ENCODE measurements around the gene LRRTM4. TPM values are rescaled to one million over a fixed set of nuclear protein-coding genes. Genes with fewer than 3 reads are reported as not detected.
"Not testable (repeated sequence)": the region's sequence is repeated elsewhere in the genome, so short reads cannot be mapped to it uniquely, and the experiment has no call there.

LRRTM4 gene
- total RNA-seq, 4 donors from 2014 or later, result 0.51 TPM; not detected in 3

GRCh38 chr2:77190721-77191346 is 331.3 kb downstream of the LRRTM4 start:
- intact Hi-C loops (cut with DNase I; ENCODE audit: low total_unique reads), result no loop called here
- TF ChIP-seq CTCF (IDR thresholded peaks at IDR 0.05) (no peak), POLR2A (IDR thresholded peaks at IDR 0.05) (no peak)
- 67 to 74% methylated on average over 2 of the region's 2 CpGs for WGBS, 2 donors
- no peak overlapping the region for H3K4me3 ChIP-seq (ENCODE audit: low read depth, poor library complexity, severe bottlenecking)
- no peak for DNase-seq (ENCODE audit: low spot score in 2 of 2)

GRCh38 chr2:77185052-77185451 is 337.1 kb downstream of the LRRTM4 start:
- intact Hi-C loops (cut with DNase I; ENCODE audit: low total_unique reads), result no loop called here
- WGBS, 2 donors, result 76 to 83% methylated on average over 3 of the region's 3 CpGs
- no peak for TF ChIP-seq CTCF (IDR thresholded peaks at IDR 0.05)
- no peak for TF ChIP-seq POLR2A (IDR thresholded peaks at IDR 0.05)
- no peak overlapping the region for H3K4me3 ChIP-seq (ENCODE audit: low read depth, poor library complexity, severe bottlenecking)
- DNase-seq (ENCODE audit: low spot score in 2 of 2), result no peak

- DNase-seq (ENCODE audit: low spot score in 2 of 2), result no peak
- WGBS, 2 donors, result 37 to 48% methylated on average over 5 of the region's 5 CpGs
- TF ChIP-seq CTCF (IDR thresholded peaks at IDR 0.05) (no peak), POLR2A (IDR thresholded peaks at IDR 0.05) (no peak)
- H3K4me3 ChIP-seq (ENCODE audit: low read depth, poor library complexity, severe bottlenecking), result no peak overlapping the region
- intact Hi-C loops (cut with DNase I; ENCODE audit: low total_unique reads), result no loop called here
Measured at GRCh38 chr2:77179297-77179696, 342.9 kb downstream of the LRRTM4 start.

GRCh38 chr2:77175266-77175780 is 346.9 kb downstream of the LRRTM4 start:
- 21 to 25% methylated on average over 4 of the region's 4 CpGs for WGBS, 2 donors
- H3K4me3 ChIP-seq (ENCODE audit: low read depth, poor library complexity, severe bottlenecking); DNase-seq (ENCODE audit: low spot score in 2 of 2); intact Hi-C loops (cut with DNase I; ENCODE audit: low total_unique reads): not testable (repeated sequence)

- intact Hi-C loops (cut with DNase I; ENCODE audit: low total_unique reads), result no loop called here
- no peak overlapping the region for H3K4me3 ChIP-seq (ENCODE audit: low read depth, poor library complexity, severe bottlenecking)
- 68% methylated on average over 2 of the region's 2 CpGs for WGBS, 2 donors
- TF ChIP-seq POLR2A (IDR thresholded peaks at IDR 0.05), result no peak
- no peak for TF ChIP-seq CTCF (IDR thresholded peaks at IDR 0.05)
- no peak for DNase-seq (ENCODE audit: low spot score in 2 of 2)
Measured at GRCh38 chr2:77169426-77169825, 352.8 kb downstream of the LRRTM4 start.

GRCh38 chr2:77164021-77164420 is 358.2 kb downstream of the LRRTM4 start:
- intact Hi-C loops (cut with DNase I; ENCODE audit: low total_unique reads); DNase-seq (ENCODE audit: low spot score in 2 of 2): not testable (repeated sequence)

GRCh38 chr2:77161009-77161408 is 361.2 kb downstream of the LRRTM4 start:
- 80 to 86% methylated on average over 5 of the region's 5 CpGs for WGBS, 2 donors
- no peak for DNase-seq (ENCODE audit: low spot score in 2 of 2)
- TF ChIP-seq POLR2A (IDR thresholded peaks at IDR 0.05) (no peak), CTCF (IDR thresholded peaks at IDR 0.05) (no peak)
- no peak overlapping the region for H3K4me3 ChIP-seq (ENCODE audit: low read depth, poor library complexity, severe bottlenecking)
- intact Hi-C loops (cut with DNase I; ENCODE audit: low total_unique reads), result no loop called here

More at GRCh38 chr2:77164021-77164420, 358.2 kb downstream of the LRRTM4 start:
- H3K4me3 ChIP-seq (ENCODE audit: low read depth, poor library complexity, severe bottlenecking), result not testable (repeated sequence)

Data from lower leg skin (tissue), 4 donors.